T-helper 2 cell treated with Interferon-gamma antibody and Interleukin-4, amounts not matched to agents 5 μg/mL and 100 μg/mL, for 36 hours (primary cell): ENCODE measurements around the gene MEF2A.

Source experiments
- DNase-seq: peaks from one replicate; pipeline ENCODE4 v3.0.0; 2021; ENCODE audit warnings: low spot score
- H3K27ac Mint-ChIP-seq: one replicate; pipeline ENCODE4 v1.8.0; 2021; ENCODE audit warnings: mild to moderate bottlenecking, mixed read lengths
- H3K27me3 Mint-ChIP-seq: one replicate; pipeline ENCODE4 v1.8.0; 2021; ENCODE audit warnings: low read depth, mixed read lengths
- H3K36me3 Mint-ChIP-seq: one replicate; pipeline ENCODE4 v1.8.0; 2021; ENCODE audit warnings: low read depth, mixed read lengths
- H3K4me1 Mint-ChIP-seq: one replicate; pipeline ENCODE4 v1.8.0; 2021; ENCODE audit warnings: low read depth, mixed read lengths
- H3K4me3 Mint-ChIP-seq: one replicate; pipeline ENCODE4 v1.8.0; 2022; ENCODE audit warnings: mild to moderate bottlenecking, moderate library complexity, mixed read lengths
- H3K9me3 Mint-ChIP-seq: one replicate; pipeline ENCODE4 v1.8.0; 2021; ENCODE audit warnings: mixed read lengths

Gene MEF2A

DNA sequence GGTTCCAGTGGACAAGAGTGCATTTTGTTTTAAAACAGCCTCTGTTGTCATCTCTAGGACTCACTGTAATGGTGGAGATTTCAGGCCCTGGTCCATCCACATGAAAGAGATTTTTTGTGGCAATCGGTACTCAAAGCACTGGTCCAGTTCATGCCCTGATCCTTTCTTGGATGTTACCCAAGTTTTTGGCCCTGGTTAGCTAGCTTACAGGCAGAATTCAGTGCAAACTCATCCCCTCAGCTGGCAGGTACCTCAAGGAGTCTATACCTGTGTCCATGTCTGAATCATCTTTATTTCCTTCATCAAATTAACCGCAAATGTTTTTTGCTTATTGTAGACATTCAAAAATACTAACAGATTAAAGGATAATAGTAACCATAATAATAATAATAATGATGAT lies 13.7 kb upstream of the MEF2A start:
- no peaks in the 10 kb centered on the region for H3K27me3 Mint-ChIP-seq
- H3K4me3 Mint-ChIP-seq, result no peak overlapping the region
- peaks cover 4% of the 10 kb centered on the region for H3K4me1 Mint-ChIP-seq
- H3K36me3 Mint-ChIP-seq, result no peaks in the 10 kb centered on the region
- no peaks in the 10 kb centered on the region for H3K9me3 Mint-ChIP-seq
- DNase-seq, result no peak
- no peak overlapping the region for H3K27ac Mint-ChIP-seq

DNA sequence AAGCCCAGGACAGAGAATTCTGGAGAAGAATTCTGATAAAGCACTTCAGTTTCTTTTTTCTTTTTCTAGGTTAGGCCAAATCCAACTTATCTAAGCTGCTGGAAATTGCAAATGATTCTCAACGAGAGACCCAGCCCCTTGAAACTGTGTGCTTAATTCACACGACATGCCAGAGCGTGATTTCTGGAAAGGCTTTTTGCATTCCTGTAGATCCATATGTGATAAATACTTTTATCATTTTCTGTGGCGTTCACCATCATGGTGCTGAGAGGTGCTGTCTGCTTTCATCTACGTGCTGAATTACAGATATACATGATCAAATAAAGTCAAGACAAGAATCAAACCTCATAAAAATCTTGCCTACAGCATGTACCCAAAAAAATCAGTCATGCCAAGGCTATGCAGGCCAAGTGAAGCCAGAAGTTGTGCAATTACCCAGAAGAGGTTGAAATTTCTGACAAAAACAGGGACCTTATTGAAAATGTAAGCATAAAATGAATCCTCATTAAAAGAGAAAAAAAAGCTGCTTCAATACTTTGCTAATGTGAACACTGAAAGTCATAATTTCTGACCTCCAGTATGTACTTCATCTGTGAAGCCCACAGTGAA lies 10.8 kb upstream of the MEF2A start:
- no peaks in the 10 kb centered on the region for H3K9me3 Mint-ChIP-seq
- DNase-seq, result no peak
- H3K4me3 Mint-ChIP-seq, result no peak overlapping the region
- no peak overlapping the region for H3K27ac Mint-ChIP-seq
- H3K27me3 Mint-ChIP-seq, result peaks cover 10% of the 10 kb centered on the region
- H3K36me3 Mint-ChIP-seq, result no peaks in the 10 kb centered on the region
- H3K4me1 Mint-ChIP-seq, result peaks cover 3% of the 10 kb centered on the region

DNA sequence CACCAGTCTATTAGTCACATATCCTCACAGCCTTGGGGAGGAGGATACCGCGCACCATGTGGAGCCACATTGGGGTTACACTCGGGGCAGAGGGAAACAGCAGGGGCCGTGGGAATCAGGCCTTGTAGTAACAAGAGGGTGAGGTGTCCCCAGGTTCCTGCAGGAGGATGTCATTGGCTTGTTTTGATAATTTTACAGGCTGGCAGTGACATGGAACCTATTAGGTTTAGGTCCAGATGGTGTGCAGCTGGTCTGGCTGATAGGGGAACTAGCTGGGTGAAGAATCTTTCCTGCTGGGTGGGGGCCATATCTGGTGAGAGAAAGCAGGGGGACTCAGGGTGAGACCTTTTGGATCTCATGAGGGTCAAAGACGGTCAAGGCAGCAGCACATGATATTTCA lies 9.8 kb upstream of the MEF2A start:
- H3K27me3 Mint-ChIP-seq, result peaks cover 14% of the 10 kb centered on the region
- no peak overlapping the region for H3K27ac Mint-ChIP-seq
- no peaks in the 10 kb centered on the region for H3K36me3 Mint-ChIP-seq
- no peak for DNase-seq
- no peaks in the 10 kb centered on the region for H3K9me3 Mint-ChIP-seq
- H3K4me1 Mint-ChIP-seq, result no peaks in the 10 kb centered on the region
- H3K4me3 Mint-ChIP-seq, result no peak overlapping the region

DNA sequence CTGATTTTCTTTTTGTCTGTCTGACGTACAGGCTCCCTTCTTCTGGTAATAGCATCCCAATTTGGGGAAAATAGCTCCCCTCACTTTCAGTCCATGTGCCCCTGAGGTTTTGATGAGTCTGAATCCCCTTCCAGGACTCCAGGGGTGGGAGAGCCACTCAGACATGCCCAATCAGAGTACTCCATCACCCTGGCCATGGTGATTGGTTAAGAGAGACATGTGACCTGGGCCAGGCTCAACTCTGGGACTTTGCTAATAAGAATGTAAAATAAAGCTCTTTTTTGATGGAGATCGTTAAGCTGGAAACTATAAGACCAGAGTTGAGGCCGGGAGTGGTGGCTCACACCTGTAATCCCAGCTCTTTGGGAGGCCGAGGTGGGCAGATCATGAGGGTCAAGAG lies 9.2 kb upstream of the MEF2A start:
- no peak overlapping the region for H3K4me3 Mint-ChIP-seq
- DNase-seq, result no peak
- H3K36me3 Mint-ChIP-seq, result no peaks in the 10 kb centered on the region
- no peak overlapping the region for H3K27ac Mint-ChIP-seq
- H3K9me3 Mint-ChIP-seq, result no peaks in the 10 kb centered on the region
- H3K27me3 Mint-ChIP-seq, result peaks cover 17% of the 10 kb centered on the region
- H3K4me1 Mint-ChIP-seq, result no peaks in the 10 kb centered on the region

DNA sequence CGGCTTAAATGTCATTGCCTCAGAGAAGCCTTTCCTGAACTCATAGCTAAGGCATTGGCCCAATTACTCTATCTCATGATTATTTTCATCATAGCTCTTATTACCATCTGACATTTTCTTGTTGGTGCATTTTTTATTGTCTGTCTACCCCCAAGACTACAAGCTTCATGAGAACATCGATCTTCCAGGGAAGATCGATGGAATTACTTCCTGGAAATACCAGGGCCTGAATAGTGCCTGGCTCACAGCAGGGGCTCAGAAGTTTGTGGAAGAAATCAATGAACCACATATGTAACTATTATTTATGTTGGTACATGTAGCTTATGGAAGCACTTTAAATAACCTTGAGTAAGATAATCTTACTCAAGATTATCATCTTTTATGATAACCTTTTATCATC lies 7.7 kb upstream of the MEF2A start:
- no peaks in the 10 kb centered on the region for H3K9me3 Mint-ChIP-seq
- H3K36me3 Mint-ChIP-seq, result no peaks in the 10 kb centered on the region
- H3K4me1 Mint-ChIP-seq, result peaks cover 9% of the 10 kb centered on the region
- no peak overlapping the region for H3K27ac Mint-ChIP-seq
- peaks cover 17% of the 10 kb centered on the region for H3K27me3 Mint-ChIP-seq
- DNase-seq, result no peak
- H3K4me3 Mint-ChIP-seq, result no peak overlapping the region

DNA sequence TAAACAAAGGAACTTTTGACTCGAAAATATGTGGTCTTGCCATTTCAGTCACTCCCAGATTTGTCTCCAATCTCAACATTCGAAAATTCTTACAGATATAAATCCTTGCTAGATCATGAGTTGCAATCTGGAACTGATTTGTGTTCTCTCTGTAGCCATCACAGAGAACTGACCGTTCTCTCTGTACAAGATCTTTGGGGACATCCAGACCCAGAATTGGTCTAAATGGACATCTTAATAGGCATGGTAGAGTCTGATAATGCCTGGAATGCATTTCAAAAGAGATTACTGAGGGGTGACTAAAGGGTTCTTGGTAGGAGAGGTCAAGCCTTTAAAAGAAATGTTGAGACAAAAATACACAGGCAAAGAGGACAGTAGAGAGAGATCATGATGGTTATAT lies 7.2 kb upstream of the MEF2A start:
- Mint-ChIP-seq H3K9me3 (no peaks in the 10 kb centered on the region), H3K36me3 (no peaks in the 10 kb centered on the region), H3K4me1 (peaks cover 9% of the 10 kb centered on the region), H3K4me3 (no peak overlapping the region), H3K27ac (no peak overlapping the region), H3K27me3 (peaks cover 17% of the 10 kb centered on the region)
- no peak for DNase-seq

DNA sequence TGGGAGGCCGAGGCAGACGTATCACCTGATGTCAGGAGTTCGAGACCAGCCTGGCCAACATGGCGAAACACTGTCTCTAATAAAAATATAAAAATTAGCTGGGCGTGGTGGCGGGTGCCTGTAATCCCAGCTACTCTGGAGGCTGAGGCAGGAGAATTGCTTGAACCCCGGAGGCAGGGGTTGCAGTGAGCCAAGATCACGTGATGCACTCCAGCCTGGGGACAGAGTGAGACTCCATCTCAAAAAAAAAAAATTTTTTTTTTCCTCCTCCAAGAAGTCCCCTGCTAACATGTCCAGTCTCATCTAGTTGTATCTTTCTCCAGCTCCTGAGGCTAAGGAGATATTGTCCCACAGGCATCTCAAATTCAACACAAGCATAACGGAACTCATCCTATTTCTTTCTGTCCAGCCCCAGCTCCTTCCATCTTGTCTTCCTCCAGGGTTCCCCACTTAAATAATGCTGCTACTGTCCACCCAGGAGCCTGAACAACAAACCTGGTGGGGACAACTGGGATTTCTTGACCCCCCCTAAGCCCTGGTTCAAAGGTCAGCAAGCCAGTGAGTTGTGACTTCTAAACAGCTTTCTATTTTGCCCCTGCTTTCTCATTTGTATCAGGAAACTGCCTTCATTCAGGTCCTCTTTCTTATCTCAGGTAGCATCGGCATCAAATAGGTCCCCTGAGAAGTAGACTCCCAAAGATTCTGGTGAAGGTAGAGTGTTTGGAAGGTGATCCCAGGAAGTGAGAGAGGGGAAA lies 4.1 kb upstream of the MEF2A start:
- no peak overlapping the region for H3K4me3 Mint-ChIP-seq
- H3K27ac Mint-ChIP-seq, result no peak overlapping the region
- H3K9me3 Mint-ChIP-seq, result no peaks in the 10 kb centered on the region
- DNase-seq, result no peak
- peaks cover 14% of the 10 kb centered on the region for H3K4me1 Mint-ChIP-seq
- H3K27me3 Mint-ChIP-seq, result peaks cover 17% of the 10 kb centered on the region
- H3K36me3 Mint-ChIP-seq, result no peaks in the 10 kb centered on the region

DNA sequence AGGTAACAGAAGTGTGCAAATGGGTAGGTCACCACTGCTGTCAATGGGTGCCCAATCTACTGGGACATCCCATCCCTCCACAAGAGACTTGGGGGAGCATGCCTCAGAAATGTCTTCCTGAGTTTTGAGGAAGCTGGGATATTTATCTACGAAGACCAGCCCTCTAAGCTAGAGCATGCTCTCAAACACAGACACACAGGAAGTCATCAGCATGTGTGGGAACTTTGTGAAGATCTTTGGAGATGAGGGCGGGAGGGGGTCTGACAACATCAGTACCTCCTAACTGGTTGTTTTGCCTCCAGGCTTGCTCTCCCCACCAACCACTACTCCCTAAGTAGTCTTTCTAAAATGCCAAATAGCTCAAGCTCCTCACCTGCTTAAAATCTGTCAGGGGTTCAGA lies 3.5 kb upstream of the MEF2A start:
- H3K9me3 Mint-ChIP-seq, result no peaks in the 10 kb centered on the region
- no peaks in the 10 kb centered on the region for H3K36me3 Mint-ChIP-seq
- peaks cover 18% of the 10 kb centered on the region for H3K4me1 Mint-ChIP-seq
- H3K27me3 Mint-ChIP-seq, result peaks cover 17% of the 10 kb centered on the region
- H3K4me3 Mint-ChIP-seq, result no peak overlapping the region
- H3K27ac Mint-ChIP-seq, result no peak overlapping the region
- DNase-seq, result no peak

DNA sequence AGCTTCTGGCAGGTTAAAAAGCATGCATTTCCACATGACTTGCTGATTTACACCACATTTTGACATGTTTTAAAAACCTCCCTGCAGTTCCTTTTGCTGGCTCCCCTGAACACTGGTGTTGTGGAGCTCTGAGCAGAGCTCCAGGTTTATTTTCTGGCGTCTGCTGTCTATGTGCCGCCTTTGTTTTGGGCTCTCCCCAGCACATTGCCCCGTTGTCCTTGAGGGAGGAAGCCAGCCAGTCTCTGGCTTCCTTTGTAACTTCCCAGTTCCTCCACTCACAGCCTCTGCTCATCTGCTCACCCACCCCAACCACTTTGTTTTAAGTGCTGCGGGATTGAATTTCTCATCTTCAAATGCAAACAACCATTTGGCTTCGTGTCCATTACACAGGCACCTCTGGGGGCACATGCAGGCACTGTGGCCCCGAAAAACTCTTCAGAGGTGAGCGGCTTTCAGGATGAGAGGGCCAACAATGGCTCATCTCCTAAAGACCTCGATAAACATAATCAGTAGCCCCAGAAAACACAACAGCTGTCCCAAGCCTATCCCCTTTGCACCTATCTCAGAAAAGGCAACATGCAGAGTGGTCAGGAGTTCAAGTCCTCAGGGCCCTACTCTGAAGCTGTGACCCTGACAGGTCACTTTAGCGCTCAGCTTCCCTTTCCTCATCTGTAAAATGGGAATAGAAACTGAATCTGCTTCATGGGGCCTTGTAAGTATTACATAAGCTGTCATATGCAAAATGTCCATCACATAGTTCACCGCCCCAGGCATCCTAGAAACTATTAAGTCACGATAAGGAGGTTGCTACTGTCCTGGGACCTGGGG lies 1.3 kb upstream of the MEF2A start:
- peaks cover 10% of the 10 kb centered on the region for H3K27me3 Mint-ChIP-seq
- no peaks in the 10 kb centered on the region for H3K36me3 Mint-ChIP-seq
- no peaks in the 10 kb centered on the region for H3K9me3 Mint-ChIP-seq
- no peak overlapping the region for H3K27ac Mint-ChIP-seq
- no peak for DNase-seq
- H3K4me3 Mint-ChIP-seq, result peak overlapping the region; percentile 59
- H3K4me1 Mint-ChIP-seq, result peaks cover 30% of the 10 kb centered on the region

DNA sequence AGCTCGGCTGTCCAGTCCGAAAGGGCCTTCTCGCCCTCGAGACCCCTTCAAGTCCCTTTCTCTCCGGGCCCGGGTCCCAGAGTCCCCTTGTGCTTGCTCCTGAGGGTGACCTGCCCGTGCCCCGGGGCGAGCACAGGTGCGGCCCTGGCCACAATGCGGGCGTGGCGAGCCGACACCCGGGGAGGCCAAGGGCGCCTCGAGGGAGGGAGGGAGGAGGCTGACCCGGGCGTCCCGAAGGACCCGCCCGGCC lies 810 bp upstream of the MEF2A start:
- Mint-ChIP-seq H3K27me3 (peaks cover 8% of the 10 kb centered on the region), H3K9me3 (no peaks in the 10 kb centered on the region), H3K36me3 (no peaks in the 10 kb centered on the region), H3K4me3 (peak overlapping the region; percentile 59), H3K4me1 (peaks cover 30% of the 10 kb centered on the region), H3K27ac (no peak overlapping the region)
- no peak for DNase-seq

DNA sequence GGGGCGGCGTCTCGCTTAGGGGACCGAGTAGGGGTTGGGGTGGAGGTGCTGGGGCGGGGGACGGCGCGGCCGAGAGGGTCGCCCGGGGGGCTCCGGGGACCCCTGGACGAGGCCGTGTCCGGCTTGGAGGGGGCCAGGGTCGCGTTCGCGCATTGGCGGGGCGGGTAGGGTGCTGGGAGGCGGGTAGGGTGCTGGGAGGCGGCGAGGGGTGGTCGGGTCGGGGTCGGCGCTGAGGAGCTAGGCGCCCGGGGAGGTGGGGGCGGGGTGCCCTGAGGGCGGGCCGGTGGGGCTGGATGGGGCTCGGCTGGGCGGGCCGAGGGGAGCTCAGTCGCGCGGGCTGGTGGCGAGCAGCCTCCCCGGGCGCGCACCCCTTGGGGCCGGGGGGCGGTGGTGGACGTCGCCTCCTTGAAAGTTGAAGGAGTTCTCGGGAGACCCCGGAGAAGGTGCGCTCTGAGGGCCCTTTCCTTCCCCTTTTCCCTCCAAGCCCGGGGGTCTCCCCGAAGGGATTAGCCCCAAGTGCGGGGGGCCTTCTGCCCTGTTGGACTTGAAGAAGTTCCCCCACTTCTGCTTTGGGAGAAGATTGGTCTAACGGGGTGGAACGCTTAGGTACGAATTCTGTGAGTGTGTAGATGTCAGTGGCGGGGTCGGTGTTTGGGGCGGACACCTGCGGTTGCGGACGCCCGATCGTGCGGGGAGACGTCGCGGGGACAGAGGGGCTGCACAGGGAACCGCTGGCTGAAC lies 543 bp downstream of the MEF2A start:
- peak overlapping the region; percentile 99 for H3K4me3 Mint-ChIP-seq
- no peak for DNase-seq
- H3K9me3 Mint-ChIP-seq, result no peaks in the 10 kb centered on the region
- H3K4me1 Mint-ChIP-seq, result peaks cover 32% of the 10 kb centered on the region
- peak overlapping the region; percentile 93 for H3K27ac Mint-ChIP-seq
- H3K27me3 Mint-ChIP-seq, result peaks cover under 1% of the 10 kb centered on the region
- H3K36me3 Mint-ChIP-seq, result no peaks in the 10 kb centered on the region

DNA sequence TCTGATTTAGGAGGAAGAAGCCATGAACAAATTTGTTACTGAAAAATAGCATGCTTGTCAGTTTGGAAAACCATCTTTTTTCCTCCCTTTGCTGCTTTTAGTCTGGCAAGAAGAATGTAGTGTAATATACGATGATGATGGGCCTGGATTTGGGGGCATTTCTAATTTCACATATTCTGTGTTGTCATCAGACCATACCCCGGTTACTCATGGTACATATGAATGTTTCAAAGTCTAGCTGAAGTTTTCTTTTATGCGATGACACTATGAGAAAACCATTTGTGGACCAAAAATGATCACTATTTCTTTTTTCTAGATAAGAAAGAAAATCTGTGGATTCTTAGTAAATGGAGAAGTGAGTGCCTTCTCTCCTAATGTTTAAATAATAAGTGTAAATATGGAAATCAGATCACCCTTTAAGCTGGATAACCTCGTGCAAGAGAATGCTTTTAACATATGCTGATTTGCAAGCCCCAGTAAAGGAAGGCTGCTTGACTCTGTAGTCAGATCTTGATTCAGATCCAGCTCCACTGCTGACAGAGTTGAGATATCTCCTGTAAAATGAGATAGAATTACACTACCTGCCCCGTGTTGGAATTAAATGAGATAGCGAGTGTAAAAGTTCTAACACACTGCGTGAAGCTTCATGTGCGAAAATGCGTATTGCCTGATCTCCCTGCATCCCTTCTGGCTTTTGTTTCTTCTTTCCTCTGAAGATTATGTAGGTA lies 3.0 kb downstream of the MEF2A start:
- H3K4me1 Mint-ChIP-seq, result peaks cover 28% of the 10 kb centered on the region
- no peaks in the 10 kb centered on the region for H3K27me3 Mint-ChIP-seq
- no peak overlapping the region for H3K27ac Mint-ChIP-seq
- H3K4me3 Mint-ChIP-seq, result no peak overlapping the region
- no peaks in the 10 kb centered on the region for H3K9me3 Mint-ChIP-seq
- H3K36me3 Mint-ChIP-seq, result peaks cover 7% of the 10 kb centered on the region
- DNase-seq, result no peak

DNA sequence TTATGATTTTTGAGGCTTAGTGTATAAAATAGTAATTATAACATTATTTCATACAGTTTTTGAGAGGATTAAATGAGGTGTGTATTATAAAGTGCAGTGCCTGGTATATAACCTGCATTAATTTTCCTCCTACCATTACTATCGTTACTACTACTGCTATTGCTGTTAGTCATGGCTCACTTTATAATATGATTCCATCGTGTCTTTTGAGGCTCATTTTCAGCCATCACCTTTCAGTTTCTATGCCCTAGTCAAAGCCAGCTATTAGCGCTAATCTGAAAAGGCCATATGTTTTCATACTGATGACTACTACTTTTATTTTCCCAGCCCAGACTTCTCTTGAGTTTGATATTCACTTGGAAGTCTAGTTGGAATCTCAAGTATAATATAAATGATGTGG lies 5.5 kb downstream of the MEF2A start:
- H3K27ac Mint-ChIP-seq, result no peak overlapping the region
- H3K9me3 Mint-ChIP-seq, result no peaks in the 10 kb centered on the region
- peaks cover 7% of the 10 kb centered on the region for H3K36me3 Mint-ChIP-seq
- no peaks in the 10 kb centered on the region for H3K27me3 Mint-ChIP-seq
- H3K4me3 Mint-ChIP-seq, result no peak overlapping the region
- no peak for DNase-seq
- H3K4me1 Mint-ChIP-seq, result peaks cover 22% of the 10 kb centered on the region
